GM18868 (cell line): ENCODE measurements around the gene RNF168.
"Not testable (repeated sequence)": the region's sequence is repeated elsewhere in the genome, so short reads cannot be mapped to it uniquely, and the experiment has no call there.

Source experiments
- ATAC-seq: cut with Tn5 transposase; IDR thresholded peaks from one replicate; pipeline ENCODE4 v1.9.1; 2021; ENCODE audit warnings: mild to moderate bottlenecking, moderate library complexity; ENCODE audit not compliant: unreplicated experiment

Gene RNF168

DNA sequence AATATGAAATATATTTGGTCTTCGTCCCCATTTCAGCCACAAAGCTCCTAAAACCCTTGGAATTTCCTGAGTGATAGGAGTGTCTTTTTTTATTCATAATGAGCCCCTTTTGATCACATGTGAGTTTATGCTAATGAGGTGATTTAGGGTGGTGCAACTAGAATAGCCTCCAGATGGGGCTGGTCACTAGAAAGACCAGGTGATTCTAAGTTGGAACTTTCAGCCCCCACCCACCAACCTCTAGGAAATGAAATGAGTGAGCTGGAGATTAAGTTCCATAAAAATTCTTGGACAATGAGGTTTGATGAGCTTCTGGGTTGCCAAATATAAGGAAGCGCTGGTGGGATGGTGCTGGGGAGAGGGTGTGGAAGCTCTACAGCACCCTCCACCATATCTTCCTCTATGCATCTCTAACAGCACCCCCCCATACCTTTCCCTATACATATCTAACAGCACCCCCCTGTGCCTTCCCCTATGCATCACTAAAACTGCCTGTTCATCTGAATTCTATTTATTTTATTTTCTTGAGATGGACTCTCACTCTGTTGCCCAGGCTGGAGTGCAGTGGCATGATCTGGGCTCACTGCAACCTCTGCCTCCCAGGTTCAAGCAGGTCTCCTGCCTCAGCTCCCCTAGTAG lies 13.7 kb upstream of the RNF168 start:
- no peak for ATAC-seq

GRCh38 chr3:196514913-196515621 lies 11.5 kb upstream of the RNF168 start, which contains the start of gene SMCO1:
Gene SMCO1, minus strand, starts transcription at chr3:196515346. Its CDS starts 137 bp downstream, at chr3:196515209.
- no peak for ATAC-seq

DNA sequence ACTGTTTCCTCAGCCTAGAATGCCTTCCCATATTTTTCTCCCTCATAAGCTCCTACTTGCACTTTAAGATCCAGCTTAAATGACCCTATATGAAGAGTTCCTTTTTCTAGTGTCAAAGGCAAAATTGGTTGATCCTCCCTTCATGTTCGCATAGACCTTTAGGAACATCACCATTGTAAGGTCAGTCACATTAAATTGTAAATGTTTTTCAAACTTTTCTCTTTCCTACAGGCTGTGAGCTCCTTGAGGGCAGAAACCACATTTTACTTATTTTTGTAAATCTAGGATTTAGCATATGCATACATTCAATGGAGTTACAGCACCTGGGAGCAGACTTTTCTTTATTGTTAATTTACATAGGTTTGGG lies 10.8 kb upstream of the RNF168 start:
- ATAC-seq: no peak

DNA sequence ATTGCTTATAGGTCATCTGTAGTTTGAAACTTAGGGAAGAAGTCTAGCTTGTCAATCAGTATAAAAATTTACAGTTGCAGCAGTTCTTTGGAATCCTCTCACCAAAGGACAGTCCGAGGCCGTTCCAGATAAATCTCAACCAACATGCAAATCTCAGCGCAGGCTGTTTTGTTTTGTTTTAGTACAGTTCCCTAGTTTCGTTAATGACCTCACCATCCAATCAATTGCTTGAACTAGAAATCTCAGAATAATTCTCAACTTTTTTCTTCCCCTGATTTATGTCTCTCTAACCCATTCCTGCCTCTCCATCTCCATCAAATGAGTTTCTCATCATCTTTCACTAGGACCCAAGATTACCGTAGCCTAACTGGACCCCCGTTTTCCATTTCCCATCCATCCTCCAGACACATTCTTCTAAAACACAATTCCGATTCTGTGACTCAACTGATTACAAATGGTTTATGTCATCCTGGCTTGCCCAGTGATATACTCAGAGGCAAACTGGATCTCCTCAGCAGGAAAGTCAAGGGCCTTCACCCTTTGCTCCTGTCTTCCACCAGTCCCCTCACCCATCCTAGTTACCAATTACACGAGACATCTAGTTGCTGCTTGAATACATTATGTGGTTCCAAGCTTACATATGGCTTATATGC lies 10.3 kb upstream of the RNF168 start:
- ATAC-seq: no peak

DNA sequence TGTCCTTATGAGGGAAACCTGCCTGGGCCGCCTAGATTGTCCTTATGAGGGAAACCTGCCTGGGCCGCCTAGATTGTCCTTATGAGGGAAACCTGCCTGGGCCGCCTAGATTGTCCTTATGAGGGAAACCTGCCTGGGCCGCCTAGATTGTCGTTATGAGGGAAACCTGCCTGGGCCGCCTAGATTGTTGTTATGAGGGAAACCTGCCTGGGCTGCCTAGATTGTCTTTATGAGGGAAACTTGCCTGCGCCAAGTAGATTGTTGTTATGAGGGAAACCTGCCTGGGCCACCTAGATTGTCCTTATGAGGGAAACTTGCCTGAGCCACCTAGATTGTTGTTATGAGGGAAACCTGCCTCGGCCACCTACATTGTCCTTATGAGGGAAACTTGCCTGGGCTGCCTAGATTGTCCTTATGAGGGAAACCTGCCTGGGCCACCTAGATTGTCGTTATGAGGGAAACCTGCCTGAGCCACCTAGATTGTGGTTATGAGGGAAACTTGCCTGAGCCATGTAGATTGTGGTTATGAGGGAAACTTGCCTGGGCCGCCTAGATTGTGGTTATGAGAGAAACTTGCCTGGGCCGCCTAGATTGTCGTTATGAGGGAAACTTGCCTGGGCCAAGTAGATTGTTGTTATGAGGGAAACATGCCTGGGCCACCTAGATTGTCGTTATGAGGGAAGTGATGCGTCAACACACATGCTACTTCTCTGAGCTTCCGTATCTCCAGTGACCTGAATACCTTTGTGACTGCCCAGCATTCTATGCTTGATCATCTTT lies 8.3 kb upstream of the RNF168 start:
- not testable (repeated sequence) for ATAC-seq

DNA sequence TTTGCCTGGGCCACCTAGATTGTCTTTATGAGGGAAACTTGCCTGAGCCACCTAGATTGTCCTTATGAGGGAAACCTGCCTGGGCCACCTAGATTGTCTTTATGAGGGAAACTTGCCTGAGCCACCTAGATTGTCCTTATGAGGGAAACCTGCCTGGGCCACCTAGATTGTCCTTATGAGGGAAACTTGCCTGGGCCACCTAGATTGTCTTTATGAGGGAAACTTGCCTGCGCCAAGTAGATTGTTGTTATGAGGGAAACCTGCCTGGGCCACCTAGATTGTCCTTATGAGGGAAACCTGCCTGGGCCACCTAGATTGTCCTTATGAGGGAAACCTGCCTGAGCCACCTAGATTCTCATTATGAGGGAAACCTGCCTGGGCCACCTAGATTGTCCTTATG lies 7.5 kb upstream of the RNF168 start:
- not testable (repeated sequence) for ATAC-seq

GRCh38 chr3:196506687-196507086 lies 3.1 kb upstream of the RNF168 start:
- ATAC-seq: no peak

GRCh38 chr3:196504556-196504955 lies 988 bp upstream of the RNF168 start:
- no peak for ATAC-seq

- ATAC-seq: not testable (repeated sequence)
Observed at GRCh38 chr3:196504077-196504398, 470 bp upstream of the RNF168 start.

DNA sequence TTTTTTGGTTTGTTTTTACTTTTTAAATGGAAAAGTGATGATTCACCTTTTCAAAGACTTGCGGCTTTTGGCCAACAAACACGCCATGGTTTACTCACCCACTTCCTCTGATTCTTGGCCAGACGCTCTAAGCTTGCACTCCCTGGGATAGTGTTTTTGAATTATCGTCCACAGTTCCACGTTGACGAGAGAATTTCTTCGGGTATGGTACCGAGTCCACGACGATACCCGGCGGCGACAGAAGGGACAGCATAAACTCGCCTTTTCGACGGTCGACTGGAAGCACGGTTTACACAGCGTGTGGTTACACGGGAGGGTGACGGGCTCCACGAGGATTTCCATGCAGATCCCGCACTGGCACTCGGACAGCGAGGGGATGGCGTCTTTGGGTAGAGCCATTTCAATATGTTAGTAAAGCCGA lies 783 bp downstream of the RNF168 start:
- ATAC-seq: no peak

DNA sequence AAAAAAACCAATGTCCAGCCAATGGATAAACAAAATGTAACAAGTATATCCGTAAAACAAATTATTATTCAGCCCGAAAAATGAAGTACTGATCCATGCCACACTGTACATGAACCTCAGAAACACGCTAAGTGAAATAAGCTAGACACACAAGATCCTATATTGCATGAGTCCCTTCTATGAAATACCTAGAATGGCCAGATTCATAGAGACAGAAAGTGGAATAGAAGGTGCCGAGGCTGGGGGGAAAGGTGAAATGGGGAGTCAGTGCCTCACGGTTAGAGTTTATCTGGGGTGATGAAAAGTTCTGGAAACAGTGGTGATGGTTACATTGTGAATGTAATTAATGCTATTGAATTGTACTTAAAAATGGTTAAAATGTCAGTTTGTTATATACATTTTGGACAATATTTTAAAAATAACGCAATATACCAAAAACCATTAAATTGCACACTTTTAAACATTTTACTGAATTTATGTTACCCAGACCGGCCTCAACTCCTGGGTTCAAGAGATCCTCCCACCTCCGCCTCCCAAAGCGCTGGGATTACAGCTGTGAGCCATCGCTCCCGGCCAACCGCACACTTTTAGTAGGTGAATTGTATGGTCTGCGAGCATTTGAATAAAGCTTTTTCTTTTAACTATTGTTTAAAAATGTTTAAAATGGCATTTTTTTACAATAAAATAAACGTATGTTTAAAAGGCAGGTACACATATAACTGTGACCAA lies 2.1 kb downstream of the RNF168 start:
- ATAC-seq: no peak

- ATAC-seq: no peak
Observed at GRCh38 chr3:196499807-196500524, 3.6 kb downstream of the RNF168 start.

GRCh38 chr3:196499061-196499460 lies 4.5 kb downstream of the RNF168 start:
- ATAC-seq: no peak

DNA sequence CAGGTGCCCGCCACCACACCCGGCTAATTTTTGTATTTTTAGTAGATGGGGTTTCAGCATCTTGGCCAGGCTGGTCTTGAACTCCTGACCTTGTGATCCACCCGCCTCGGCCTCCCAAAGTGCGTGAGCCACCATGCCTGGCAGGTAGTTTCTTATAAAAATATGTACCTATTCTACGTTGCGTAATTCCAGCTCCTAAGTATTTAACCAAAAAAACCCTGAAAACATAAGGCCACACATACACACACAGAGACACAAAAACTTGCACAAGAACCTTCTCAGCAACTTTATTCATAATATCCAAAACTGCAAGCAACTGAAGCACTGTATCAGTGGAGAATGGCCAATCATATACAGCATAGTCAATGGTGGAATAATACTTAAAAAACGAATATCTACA lies 5.3 kb downstream of the RNF168 start:
- ATAC-seq: no peak

GRCh38 chr3:196496183-196496582 lies 7.4 kb downstream of the RNF168 start:
- ATAC-seq: no peak

- no peak for ATAC-seq
Observed at GRCh38 chr3:196493292-196493691, 10.3 kb downstream of the RNF168 start.

DNA sequence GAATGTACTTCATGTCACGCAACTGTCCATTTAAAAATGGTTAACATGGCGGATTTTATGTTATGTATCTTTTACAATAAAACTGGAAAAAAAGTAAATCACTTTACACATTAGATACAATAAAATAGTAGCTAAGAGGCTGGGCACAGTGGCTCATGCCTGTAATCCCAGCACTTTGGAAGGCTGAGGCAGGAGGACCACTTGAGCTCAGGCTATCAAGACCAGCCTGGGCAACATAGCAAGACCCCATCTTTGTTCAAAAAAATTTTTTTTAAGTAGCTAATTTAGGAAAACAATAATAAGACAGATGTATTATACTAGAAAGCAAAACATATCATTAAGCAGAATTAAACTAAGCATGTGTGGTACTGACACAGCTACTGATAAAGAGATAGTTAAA lies 11.5 kb downstream of the RNF168 start:
- ATAC-seq: no peak

- no peak for ATAC-seq
Observed at GRCh38 chr3:196489747-196490146, 13.8 kb downstream of the RNF168 start.

DNA sequence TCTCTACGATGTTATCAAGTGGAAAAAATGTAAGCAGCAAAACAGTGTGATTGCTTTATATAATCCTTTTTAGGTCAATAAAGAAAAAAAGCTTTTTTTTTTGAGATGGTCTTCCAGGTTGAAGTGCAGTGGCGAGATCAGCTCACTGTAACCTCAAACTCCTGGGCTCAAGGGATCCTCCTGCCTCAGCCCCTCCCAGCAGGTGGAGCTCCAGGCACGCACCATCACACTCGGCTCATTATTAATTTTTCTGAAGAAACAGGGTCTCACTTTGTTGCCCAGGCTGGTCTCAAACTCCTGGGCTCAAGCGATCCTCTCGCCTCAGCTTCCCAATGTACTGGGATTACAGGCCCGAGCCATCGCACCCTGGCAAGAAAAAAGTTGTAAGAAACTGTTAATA lies 17.3 kb downstream of the RNF168 start:
- no peak for ATAC-seq

- no peak for ATAC-seq
Observed at GRCh38 chr3:196477678-196478077, 25.9 kb downstream of the RNF168 start.
